GM12801 (cell line): ENCODE measurements around the gene SDC4.

Source experiments
- CTCF ChIP-seq: IDR thresholded peaks from one replicate; pipeline ENCODE4 v1.5.1; 2011; ENCODE audit warnings: control low read depth; ENCODE audit not compliant: insufficient read length; ENCODE audit errors: extremely low read depth

Gene SDC4

GRCh38 chr20:45354423-45355208 lies 6.4 kb upstream of the SDC4 start:
- TF ChIP-seq CTCF, result no peak

- no peak for TF ChIP-seq CTCF
Measured at GRCh38 chr20:45353746-45354145, 5.5 kb upstream of the SDC4 start.

- TF ChIP-seq CTCF, result no peak
Measured at GRCh38 chr20:45352729-45353128, 4.5 kb upstream of the SDC4 start.

- no peak for TF ChIP-seq CTCF
Measured at GRCh38 chr20:45350217-45350616, 2.0 kb upstream of the SDC4 start.

- TF ChIP-seq CTCF, result no peak
Measured at GRCh38 chr20:45347297-45347935, 808 bp downstream of the SDC4 start.

- TF ChIP-seq CTCF, result no peak
Measured at GRCh38 chr20:45346851-45347250, 1.4 kb downstream of the SDC4 start.

GRCh38 chr20:45346291-45346718 lies 1.9 kb downstream of the SDC4 start:
- TF ChIP-seq CTCF, result no peak
